SK-N-SH treated with all-trans-retinoic acid at 6 μM for 48 hours (cell line): ENCODE results near the gene PTPRD.

Source experiments
- ARNTL ChIP-seq: fragments of 450-650 bp; formaldehyde crosslinking; IDR thresholded peaks from 2 replicates; pipeline ENCODE4 v1.5.0; 2020; ENCODE audit warnings: low read depth, mild to moderate bottlenecking, moderate library complexity, borderline replicate concordance
- BACH2 ChIP-seq: fragments of 250-450 bp; sonication (Bioruptor Pico); IDR thresholded peaks from 2 replicates; pipeline ENCODE4 v1.9.0; 2021; ENCODE audit warnings: mild to moderate bottlenecking, borderline replicate concordance
- ISL1 ChIP-seq: fragments of 250-450 bp; sonication (Bioruptor Pico); IDR thresholded peaks from 2 replicates; pipeline ENCODE4 v2.1.2; 2022; ENCODE audit warnings: mild to moderate bottlenecking, moderate library complexity
- PPARA ChIP-seq: fragments of 250-450 bp; sonication (Bioruptor Pico); IDR thresholded peaks from 2 replicates; pipeline ENCODE4 v1.5.0; 2020; ENCODE audit warnings: mild to moderate bottlenecking, borderline replicate concordance
- RARB ChIP-seq: fragments of 250-450 bp; sonication (Bioruptor Pico); IDR thresholded peaks from 2 replicates; pipeline ENCODE4 v1.8.0; 2021; ENCODE audit warnings: mild to moderate bottlenecking, moderate library complexity
- SNAI2 ChIP-seq: fragments of 250-450 bp; sonication (Bioruptor Pico); IDR thresholded peaks from 2 replicates; pipeline ENCODE4 v1.5.0; 2020; ENCODE audit warnings: mild to moderate bottlenecking, moderate library complexity
- TOX ChIP-seq: fragments of 250-450 bp; sonication (Bioruptor Pico); IDR thresholded peaks from 2 replicates; pipeline ENCODE4 v1.8.0; 2021; ENCODE audit warnings: mild to moderate bottlenecking, moderate library complexity, borderline replicate concordance
- ZNF565 ChIP-seq: fragments of 450-650 bp; formaldehyde crosslinking; conservative IDR thresholded peaks from 2 replicates; pipeline ENCODE4 v1.5.0; 2020; ENCODE audit warnings: low read depth, mild to moderate bottlenecking, moderate library complexity
- ZNF70 ChIP-seq: fragments of 450-650 bp; formaldehyde crosslinking; IDR thresholded peaks from 2 replicates; pipeline ENCODE4 v1.5.0; 2020; ENCODE audit warnings: mild to moderate bottlenecking, moderate library complexity
- TF ChIP-seq, protein P1 (sequence below): fragments of 250-450 bp; sonication (Bioruptor Pico); IDR thresholded peaks from 2 replicates; pipeline ENCODE4 v1.8.0; 2020; ENCODE audit warnings: mild to moderate bottlenecking, moderate library complexity, borderline replicate concordance

DNA sequence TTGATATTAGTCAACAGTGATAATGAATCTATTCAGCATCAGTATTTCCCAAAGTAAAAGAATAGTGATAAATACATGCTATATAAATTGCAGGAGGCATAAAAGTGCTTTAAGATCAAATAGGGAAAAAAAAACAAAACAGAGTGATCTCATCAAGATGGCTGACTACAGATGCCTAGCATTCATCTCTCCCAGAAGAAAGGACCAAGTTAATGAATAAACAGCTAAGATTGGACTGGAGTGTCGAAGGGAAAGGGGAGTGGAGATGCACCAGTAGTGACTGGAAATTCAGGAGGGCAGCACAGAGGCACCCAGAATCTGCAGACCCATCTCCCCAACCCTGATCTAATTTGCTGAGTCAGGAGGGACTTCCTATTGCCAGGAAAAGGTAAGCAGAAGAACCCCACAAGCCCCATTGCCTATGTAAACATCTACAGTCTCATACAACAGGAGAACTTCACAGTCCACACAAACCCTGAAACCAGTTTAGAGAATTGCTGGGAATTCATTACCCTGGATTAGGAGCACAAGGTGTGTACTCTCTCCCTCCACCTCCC is 699.4 kb downstream of the PTPRD start:
- no peak for TF ChIP-seq SNAI2
- TF ChIP-seq PPARA: no peak
- TF ChIP-seq, protein P1, sequence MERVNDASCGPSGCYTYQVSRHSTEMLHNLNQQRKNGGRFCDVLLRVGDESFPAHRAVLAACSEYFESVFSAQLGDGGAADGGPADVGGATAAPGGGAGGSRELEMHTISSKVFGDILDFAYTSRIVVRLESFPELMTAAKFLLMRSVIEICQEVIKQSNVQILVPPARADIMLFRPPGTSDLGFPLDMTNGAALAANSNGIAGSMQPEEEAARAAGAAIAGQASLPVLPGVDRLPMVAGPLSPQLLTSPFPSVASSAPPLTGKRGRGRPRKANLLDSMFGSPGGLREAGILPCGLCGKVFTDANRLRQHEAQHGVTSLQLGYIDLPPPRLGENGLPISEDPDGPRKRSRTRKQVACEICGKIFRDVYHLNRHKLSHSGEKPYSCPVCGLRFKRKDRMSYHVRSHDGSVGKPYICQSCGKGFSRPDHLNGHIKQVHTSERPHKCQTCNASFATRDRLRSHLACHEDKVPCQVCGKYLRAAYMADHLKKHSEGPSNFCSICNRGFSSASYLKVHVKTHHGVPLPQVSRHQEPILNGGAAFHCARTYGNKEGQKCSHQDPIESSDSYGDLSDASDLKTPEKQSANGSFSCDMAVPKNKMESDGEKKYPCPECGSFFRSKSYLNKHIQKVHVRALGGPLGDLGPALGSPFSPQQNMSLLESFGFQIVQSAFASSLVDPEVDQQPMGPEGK (CRISPR knock-in tag): no peak
- TF ChIP-seq RARB: no peak
- no peak for TF ChIP-seq ISL1 (CRISPR knock-in tag)
- TF ChIP-seq ARNTL (CRISPR knock-in tag): no peak
- TF ChIP-seq TOX (CRISPR knock-in tag): no peak
- TF ChIP-seq ZNF565 (CRISPR knock-in tag): no peak
- no peak for TF ChIP-seq ZNF70 (CRISPR knock-in tag)
- no peak for TF ChIP-seq BACH2 (CRISPR knock-in tag)
